HepG2 (cell line): Measurements from ENCODE around the gene NSD1. TPM values are rescaled to one million over a fixed set of nuclear protein-coding genes. Genes with fewer than 3 reads are reported as not detected.

ENCODE experiments used
- ATAC-seq: fragments of 200-7000 bp; cut with Tn5 transposase; 3 replicates; pipeline ENCODE4 v1.9.1; 2020; ENCODE audit warnings: mild to moderate bottlenecking, moderate library complexity
- BruUV-seq: library from RNA; stranded (reverse); fragments of 400-500 nt; replicated peaks from 2 replicates; lab custom pipeline; 2021; lab: Mats Ljungman, UMichigan
- CTCF ChIA-PET: fragments of 300-600 bp; formaldehyde crosslinking; extraction: SDS; loops from one replicate; lab custom pipeline; 2021; ENCODE audit warnings: low total read pairs, inconsistent platforms, low intra/inter-chr PET ratio; lab: Yijun Ruan, JAX
- POLR2A ChIA-PET: fragments of 350-600 bp; sonication (Branson Sonifier 250); formaldehyde crosslinking; loops from one replicate; lab custom pipeline; 2020; ENCODE audit warnings: antibody characterized with exemption, inconsistent platforms; lab: Yijun Ruan, JAX
- DNase-seq: peaks from one replicate; pipeline ENCODE4 v3.0.0-alpha.2; 2015; ENCODE audit warnings: low spot score
- FAIRE-seq: peaks from 3 replicates; lab custom pipeline; 2011; peaks lifted over from hg19 to GRCh38; lab: Jason Lieb, UNC
- H2AFZ ChIP-seq: one replicate; pipeline ENCODE4 v1.6.1; 2011; ENCODE audit warnings: low read length, inconsistent platforms
- H3K27ac ChIP-seq: fragments of 300-600 bp; 3 replicates; pipeline ENCODE4 v1.8.0; 2011; ENCODE audit warnings: mixed run types, mild to moderate bottlenecking, mixed read lengths, low read length, inconsistent platforms; ENCODE audit not compliant: insufficient read depth; ENCODE audit errors: extremely low read length
- H3K27me3 ChIP-seq, 2 experiments: fragments of 200-600 bp in 1 of 2; 2 replicates in 1 of 2; 3 replicates in 1 of 2; pipeline versions ENCODE4 v1.6.0 to v1.8.0; 2011; ENCODE audit warnings: low read length in 2 of 2, mild to moderate bottlenecking in 2 of 2, moderate library complexity in 2 of 2, inconsistent platforms in 1 of 2; ENCODE audit not compliant: insufficient read depth in 2 of 2, control insufficient read depth in 1 of 2
- H3K36me3 ChIP-seq, 2 experiments: fragments of 200-600 bp in 1 of 2; replicated peaks in 1 of 2; 2 replicates in 1 of 2; 3 replicates in 1 of 2; pipeline versions ENCODE4 v1.5.1 to v1.8.0; 2011; ENCODE audit warnings: low read length in 2 of 2, inconsistent platforms in 1 of 2; ENCODE audit not compliant: insufficient read depth in 2 of 2, control insufficient read depth in 1 of 2
- H3K4me1 ChIP-seq: 2 replicates; pipeline ENCODE4 v1.5.1; 2012; ENCODE audit warnings: low read length, inconsistent platforms; ENCODE audit not compliant: insufficient read depth
- H3K4me2 ChIP-seq: 2 replicates; pipeline ENCODE4 v1.6.0; 2011; ENCODE audit warnings: low read depth, low read length, inconsistent platforms
- H3K4me3 ChIP-seq, 3 experiments: fragments of 200-600 bp in 1 of 3; sonication (generic), shearing (Covaris generic) in 1 of 3; replicated peaks in 1 of 3; 2 replicates each; pipeline ENCODE4 v1.5.1; 2011 to 2016; ENCODE audit warnings: low read length in 3 of 3, inconsistent platforms in 2 of 3, low read depth in 2 of 3, mild to moderate bottlenecking in 2 of 3, control low read depth in 1 of 3, mixed read lengths in 1 of 3; ENCODE audit not compliant: insufficient read depth in 1 of 3
- H3K79me2 ChIP-seq: one replicate; pipeline ENCODE4 v1.6.1; 2011; ENCODE audit warnings: low read length, inconsistent platforms; ENCODE audit not compliant: insufficient read depth
- H3K9ac ChIP-seq: 2 replicates; pipeline ENCODE4 v1.6.0; 2011; ENCODE audit warnings: mild to moderate bottlenecking, low read depth, low read length, inconsistent platforms; ENCODE audit not compliant: insufficient read depth
- H3K9me3 ChIP-seq: 2 replicates; pipeline ENCODE4 v1.5.1; 2012; ENCODE audit warnings: mild to moderate bottlenecking, low read length
- H4K20me1 ChIP-seq: 2 replicates; pipeline ENCODE4 v1.6.0; 2011; ENCODE audit warnings: inconsistent platforms, mild to moderate bottlenecking, low read length, moderate library complexity; ENCODE audit not compliant: insufficient read depth
- CBFB ChIP-seq: sonication (generic); formaldehyde crosslinking; IDR thresholded peaks from 2 replicates; pipeline ENCODE4 v1.4.0; 2020; ENCODE audit warnings: missing genetic modification reagents
- E2F5 ChIP-seq: sonication (generic); formaldehyde crosslinking; conservative IDR thresholded peaks from 2 replicates; pipeline ENCODE4 v1.4.0; 2020; ENCODE audit warnings: missing genetic modification reagents
- FOSL1 ChIP-seq: sonication (generic); formaldehyde crosslinking; IDR thresholded peaks from 2 replicates; pipeline ENCODE4 v1.9.0; 2021; ENCODE audit warnings: missing genetic modification reagents, borderline replicate concordance
- HNF1B ChIP-seq: sonication (generic); formaldehyde crosslinking; IDR thresholded peaks from 2 replicates; pipeline ENCODE4 v1.5.1; 2020; ENCODE audit warnings: mild to moderate bottlenecking, moderate library complexity, missing genetic modification reagents
- HNF4G ChIP-seq, 2 experiments: sonication (generic) in 1 of 2; formaldehyde crosslinking in 1 of 2; IDR thresholded peaks; 2 replicates each; pipeline versions ENCODE4 v1.4.0 to v1.6.1; 2011 to 2020; ENCODE audit warnings: borderline replicate concordance in 2 of 2, low read depth in 2 of 2, mild to moderate bottlenecking in 2 of 2, low read length in 1 of 2, missing genetic modification reagents in 1 of 2, moderate library complexity in 1 of 2
- IRX3 ChIP-seq: sonication (generic); formaldehyde crosslinking; IDR thresholded peaks from 2 replicates; pipeline ENCODE4 v1.8.1; 2023; ENCODE audit warnings: mild to moderate bottlenecking, low read depth, missing genetic modification reagents, borderline replicate concordance
- KDM5A ChIP-seq: fragments of 200-600 bp; sonication (generic); IDR thresholded peaks from 2 replicates; pipeline ENCODE4 v1.7.0; 2018; ENCODE audit warnings: antibody characterized with exemption, mild to moderate bottlenecking, low read length, borderline replicate concordance
- KLF12 ChIP-seq: sonication (generic); formaldehyde crosslinking; IDR thresholded peaks from 2 replicates; pipeline ENCODE4 v1.4.0; 2020; ENCODE audit warnings: missing genetic modification reagents, borderline replicate concordance
- MEIS2 ChIP-seq: sonication (generic); formaldehyde crosslinking; IDR thresholded peaks from 2 replicates; pipeline ENCODE4 v1.9.0; 2021; ENCODE audit warnings: mild to moderate bottlenecking, missing genetic modification reagents
- MTF2 ChIP-seq: sonication (generic); formaldehyde crosslinking; IDR thresholded peaks from 2 replicates; pipeline ENCODE4 v1.5.0; 2020; ENCODE audit warnings: missing genetic modification reagents, borderline replicate concordance
- NRL ChIP-seq: sonication (generic); formaldehyde crosslinking; IDR thresholded peaks from 2 replicates; pipeline ENCODE4 v1.5.0; 2020; ENCODE audit warnings: missing genetic modification reagents, mild to moderate bottlenecking, moderate library complexity, borderline replicate concordance
- SP5 ChIP-seq: IDR thresholded peaks from 2 replicates; pipeline ENCODE4 v1.6.1; 2016; ENCODE audit warnings: low read depth, borderline replicate concordance
- ZBTB14 ChIP-seq: sonication (generic); formaldehyde crosslinking; IDR thresholded peaks from 2 replicates; pipeline ENCODE4 v1.4.0; 2020; ENCODE audit warnings: missing genetic modification reagents
- ZFX ChIP-seq: sonication (generic); formaldehyde crosslinking; IDR thresholded peaks from 2 replicates; pipeline ENCODE4 v1.4.0; 2020; ENCODE audit warnings: mild to moderate bottlenecking, low read depth, missing genetic modification reagents, moderate library complexity
- ZNF30 ChIP-seq: sonication (generic); formaldehyde crosslinking; IDR thresholded peaks from 2 replicates; pipeline ENCODE4 v1.5.0; 2020; ENCODE audit warnings: mild to moderate bottlenecking, missing genetic modification reagents
- ZNF329 ChIP-seq: sonication (generic); formaldehyde crosslinking; IDR thresholded peaks from 2 replicates; pipeline ENCODE4 v1.9.0; 2021; ENCODE audit warnings: low read depth, mild to moderate bottlenecking, missing genetic modification reagents
- ZNF577 ChIP-seq: sonication (generic); formaldehyde crosslinking; IDR thresholded peaks from 2 replicates; pipeline ENCODE4 v1.4.0; 2020; ENCODE audit warnings: mild to moderate bottlenecking, low read depth, missing genetic modification reagents, borderline replicate concordance
- ZNF597 ChIP-seq: sonication (generic); formaldehyde crosslinking; IDR thresholded peaks from 2 replicates; pipeline ENCODE4 v1.5.0; 2020; ENCODE audit warnings: missing genetic modification reagents
- ZNF614 ChIP-seq: IDR thresholded peaks from 2 replicates; pipeline ENCODE4 v1.6.1; 2018; ENCODE audit warnings: missing biosample characterization, missing genetic modification reagents, inconsistent platforms, borderline replicate concordance
- ZNF841 ChIP-seq: sonication (generic); formaldehyde crosslinking; IDR thresholded peaks from 2 replicates; pipeline ENCODE4 v1.8.1; 2023; ENCODE audit warnings: missing genetic modification reagents, borderline replicate concordance
- WGBS: methylation state at CpG from one replicate; pipeline ENCODE4 v1.1.6; 2017; ENCODE audit warnings: low lambda C conversion rate; 5-methylcytosine and 5-hydroxymethylcytosine counted together
- in situ Hi-C: cut with HindIII; loops from 2 replicates; pipeline ENCODE4 v1.10.0; 2017; ENCODE audit warnings: low pct_unique_long_range_greater_than_20kb; ENCODE audit not compliant: extremely low pct_ligation_motif_present
- intact Hi-C: fragments of 100-400 bp; cut with micrococcal nuclease; formaldehyde crosslinking; loops from one replicate; pipeline ENCODE4 v1.10.0; 2022; ENCODE audit not compliant: unreplicated experiment
- polyA plus RNA-seq, 8 experiments: library from polyadenylated mRNA; depleted of rRNA in 3 of 8; stranded (reverse) in 7 of 8; unstranded in 1 of 8; fragments of >200 nt; fragmentation: Illumina TruSeq in 4 of 8; extraction: Trizol in 4 of 8; gene quantifications; 2 replicates each; pipeline versions ENCODE4 v1.2.1 to v1.2.3, GENCODE V29; 2011 to 2016; ENCODE audit warnings: low read depth in 4 of 8, missing spikeins in 1 of 8, mixed read lengths in 1 of 8; ENCODE audit not compliant: insufficient read depth in 1 of 8
- total RNA-seq, 5 experiments: library from RNA; depleted of rRNA; stranded (reverse); fragments of >200 nt; fragmentation: Illumina TruSeq; extraction: Trizol; gene quantifications; 2 replicates each; pipeline ENCODE4 v1.2.3, GENCODE V29; 2016; ENCODE audit warnings: low read depth in 1 of 5

Gene NSD1
- total and polyA plus RNA-seq, 2 of the 13 experiments (the other 11 are each of a cell fraction or from before 2014, with no cell fraction given) = 0.01 to 0.09 TPM

- TF ChIP-seq ZNF577 (no peak), KDM5A (no peak), NRL (CRISPR knock-in tag) (no peak), CBFB (CRISPR knock-in tag) (no peak), SP5 (CRISPR knock-in tag) (no peak), IRX3 (CRISPR knock-in tag) (no peak), MTF2 (CRISPR knock-in tag) (no peak), ZFX (CRISPR knock-in tag) (no peak), ZNF30 (CRISPR knock-in tag) (no peak)
These were observed 163.0 kb downstream of the NSD1 start (continued) for GRCh38 chr5:177296581-177296980.

- H3K4me2 ChIP-seq = no peak overlapping the region
- no peaks in the 10 kb centered on the region for H4K20me1 ChIP-seq
- H2AFZ ChIP-seq = no peak overlapping the region
- ChIA-PET CTCF (no interaction called here), POLR2A (no interaction called here)
- ATAC-seq (no peak), DNase-seq (no peak), FAIRE-seq (no peak)
- H3K9ac ChIP-seq = no peak overlapping the region
- peaks cover 1 to 10% of the 10 kb centered on the region in 2 experiments; a peak in 2 of 5 replicates for H3K27me3 ChIP-seq
- peaks cover 21% of the 10 kb centered on the region for H3K4me1 ChIP-seq
- no peak overlapping the region for H3K27ac ChIP-seq
- H3K4me3 ChIP-seq = no peak overlapping the region
- peaks cover 0 to 13% of the 10 kb centered on the region in 2 experiments; a peak in 3 of 5 replicates for H3K36me3 ChIP-seq
- WGBS = 81% methylated on average over 2 of the region's 2 CpGs
- no TSS peak for BruUV-seq
- in situ Hi-C loops (no loop called here), intact Hi-C loops (no loop called here)
- no peaks in the 10 kb centered on the region for H3K9me3 ChIP-seq
- H3K79me2 ChIP-seq = peaks cover 7% of the 10 kb centered on the region
- TF ChIP-seq ZNF597 (CRISPR knock-in tag) = no peak
- no peak for TF ChIP-seq HNF4G (IDR thresholded peaks at IDR 0.05; ENCODE audit: borderline replicate concordance, low read depth, low read length)
- TF ChIP-seq HNF4G (CRISPR knock-in tag; IDR thresholded peaks at IDR 0.05; ENCODE audit: borderline replicate concordance, low read depth) = no peak
- no peak for TF ChIP-seq E2F5
- TF ChIP-seq KLF12 (CRISPR knock-in tag) = no peak
- no peak for TF ChIP-seq HNF1B (CRISPR knock-in tag)
- no peak for TF ChIP-seq ZNF614 (CRISPR knock-in tag)
- no peak for TF ChIP-seq ZNF841 (CRISPR knock-in tag)
- TF ChIP-seq ZNF329 (CRISPR knock-in tag) = no peak
- TF ChIP-seq FOSL1 (CRISPR knock-in tag) = no peak
- TF ChIP-seq MEIS2 (CRISPR knock-in tag) = no peak
- no peak for TF ChIP-seq ZBTB14 (CRISPR knock-in tag)
These were observed 164.3 kb downstream of the NSD1 start for GRCh38 chr5:177297922-177298321.
